WTC11 (cell line): ENCODE measurements around the gene TMEM135. TPM values are rescaled to one million over a fixed set of nuclear protein-coding genes. Genes with fewer than 3 reads are reported as not detected.

Source experiments
- ATAC-seq: fragments of 200-7000 bp; cut with Tn5 transposase; 2 replicates; pipeline ENCODE4 v1.10.0; 2021; ENCODE audit warnings: mild to moderate bottlenecking, moderate library complexity
- Bru-seq: library from RNA; stranded (reverse); fragments of 400-500 nt; gene quantifications from one replicate; lab custom pipeline; 2021; lab: Mats Ljungman, UMichigan
- CTCF ChIA-PET: fragments of 300-600 bp; sonication (Branson Sonifier 250); formaldehyde crosslinking; loops from one replicate; lab custom pipeline; 2021; ENCODE audit warnings: antibody characterized with exemption; lab: Charles Lee
- POLR2A ChIA-PET: fragments of 350-600 bp; sonication (Branson Sonifier 250); formaldehyde crosslinking; loops from one replicate; lab custom pipeline; 2021; ENCODE audit warnings: antibody characterized with exemption; lab: Charles Lee
- DNase-seq: peaks from one replicate; pipeline ENCODE4 v3.0.0; 2021; ENCODE audit warnings: low spot score
- H3K27ac Mint-ChIP-seq: 2 replicates; pipeline ENCODE4 v1.8.0; 2021; ENCODE audit warnings: mixed read lengths
- H3K27me3 Mint-ChIP-seq: 2 replicates; pipeline ENCODE4 v1.8.0; 2021; ENCODE audit warnings: low read depth, mild to moderate bottlenecking, moderate library complexity, mixed read lengths
- H3K36me3 Mint-ChIP-seq: 2 replicates; pipeline ENCODE4 v1.8.0; 2021; ENCODE audit warnings: mixed read lengths
- H3K4me1 Mint-ChIP-seq: 2 replicates; pipeline ENCODE4 v1.8.0; 2022; ENCODE audit warnings: mixed read lengths
- H3K4me3 Mint-ChIP-seq: 2 replicates; pipeline ENCODE4 v1.8.0; 2021; ENCODE audit warnings: mild to moderate bottlenecking, moderate library complexity, mixed read lengths
- H3K9me3 Mint-ChIP-seq: 2 replicates; pipeline ENCODE4 v1.8.0; 2021; ENCODE audit warnings: mixed read lengths
- AFF4 ChIP-seq: sonication (generic); formaldehyde crosslinking; IDR thresholded peaks from 2 replicates; pipeline ENCODE4 v1.8.1; 2023; ENCODE audit warnings: mild to moderate bottlenecking, missing genetic modification reagents, borderline replicate concordance
- ATF2 ChIP-seq: sonication (generic); formaldehyde crosslinking; IDR thresholded peaks from 2 replicates; pipeline ENCODE4 v1.8.1; 2022; ENCODE audit warnings: low read depth, missing genetic modification reagents, borderline replicate concordance
- CREM ChIP-seq: sonication (generic); formaldehyde crosslinking; IDR thresholded peaks from 2 replicates; pipeline ENCODE4 v1.8.1; 2022; ENCODE audit warnings: mild to moderate bottlenecking, missing genetic modification reagents, moderate library complexity
- E2F5 ChIP-seq: sonication (generic); formaldehyde crosslinking; IDR thresholded peaks from 2 replicates; pipeline ENCODE4 v1.8.1; 2022; ENCODE audit warnings: mild to moderate bottlenecking, moderate library complexity, missing genetic modification reagents
- EMX1 ChIP-seq: fragments of 250-450 bp; sonication (Bioruptor Pico); IDR thresholded peaks from 2 replicates; pipeline ENCODE4 v1.8.0; 2021; ENCODE audit warnings: mild to moderate bottlenecking
- FOXJ3 ChIP-seq: sonication (generic); formaldehyde crosslinking; IDR thresholded peaks from 2 replicates; pipeline ENCODE4 v1.9.0; 2021; ENCODE audit warnings: missing genetic modification reagents, mild to moderate bottlenecking, borderline replicate concordance
- FOXP1 ChIP-seq: sonication (generic); formaldehyde crosslinking; IDR thresholded peaks from 2 replicates; pipeline ENCODE4 v1.8.0; 2022; ENCODE audit warnings: missing genetic modification reagents, mild to moderate bottlenecking, moderate library complexity, borderline replicate concordance
- GTF2I ChIP-seq: fragments of 250-450 bp; sonication (Bioruptor Pico); conservative IDR thresholded peaks from 2 replicates; pipeline ENCODE4 v1.4.0; 2021; ENCODE audit warnings: mild to moderate bottlenecking
- JAZF1 ChIP-seq: fragments of 250-450 bp; sonication (Bioruptor Pico); IDR thresholded peaks from 2 replicates; pipeline ENCODE4 v1.9.0; 2021; ENCODE audit warnings: moderate library complexity, mild to moderate bottlenecking, inconsistent platforms
- JUN ChIP-seq: sonication (generic); formaldehyde crosslinking; IDR thresholded peaks from 2 replicates; pipeline ENCODE4 v1.8.0; 2023; ENCODE audit warnings: mild to moderate bottlenecking, missing genetic modification reagents
- MLX ChIP-seq: sonication (generic); formaldehyde crosslinking; IDR thresholded peaks from 2 replicates; pipeline ENCODE4 v1.8.1; 2023; ENCODE audit warnings: mild to moderate bottlenecking, missing genetic modification reagents, moderate library complexity
- NFE2L1 ChIP-seq: sonication (generic); formaldehyde crosslinking; IDR thresholded peaks from 2 replicates; pipeline ENCODE4 v1.8.1; 2023; ENCODE audit warnings: missing genetic modification reagents
- PREB ChIP-seq: sonication (generic); formaldehyde crosslinking; IDR thresholded peaks from 2 replicates; pipeline ENCODE4 v1.8.1; 2022; ENCODE audit warnings: mild to moderate bottlenecking, missing genetic modification reagents, moderate library complexity, borderline replicate concordance
- RELA ChIP-seq: sonication (generic); formaldehyde crosslinking; IDR thresholded peaks from 2 replicates; pipeline ENCODE4 v1.8.1; 2022; ENCODE audit warnings: missing genetic modification reagents, mild to moderate bottlenecking, borderline replicate concordance
- STAT6 ChIP-seq: sonication (generic); formaldehyde crosslinking; conservative IDR thresholded peaks from 2 replicates; pipeline ENCODE4 v1.8.1; 2023; ENCODE audit warnings: mild to moderate bottlenecking, low read depth, missing genetic modification reagents, moderate library complexity
- ZNF121 ChIP-seq: sonication (generic); formaldehyde crosslinking; IDR thresholded peaks from 2 replicates; pipeline ENCODE4 v1.8.0; 2023; ENCODE audit warnings: missing genetic modification reagents
- ZNF138 ChIP-seq: sonication (generic); formaldehyde crosslinking; conservative IDR thresholded peaks from 2 replicates; pipeline ENCODE4 v1.8.1; 2022; ENCODE audit warnings: mild to moderate bottlenecking, moderate library complexity, missing genetic modification reagents
- ZNF232 ChIP-seq: sonication (generic); formaldehyde crosslinking; IDR thresholded peaks from 2 replicates; pipeline ENCODE4 v1.8.0; 2022; ENCODE audit warnings: mild to moderate bottlenecking, missing genetic modification reagents
- ZNF317 ChIP-seq: sonication (generic); formaldehyde crosslinking; IDR thresholded peaks from 2 replicates; pipeline ENCODE4 v1.8.1; 2023; ENCODE audit warnings: low read depth, mild to moderate bottlenecking, moderate library complexity, missing genetic modification reagents, borderline replicate concordance
- ZNF416 ChIP-seq: fragments of 250-450 bp; sonication (Bioruptor Pico); IDR thresholded peaks from 2 replicates; pipeline ENCODE4 v1.9.0; 2021; ENCODE audit warnings: mild to moderate bottlenecking, inconsistent platforms
- ZNF425 ChIP-seq: fragments of 250-450 bp; sonication (Bioruptor Pico); conservative IDR thresholded peaks from 2 replicates; pipeline ENCODE4 v1.9.0; 2021; ENCODE audit warnings: mild to moderate bottlenecking
- long read RNA-seq, 3 experiments: library from RNA in 1 of 3; library from capped mRNA in 1 of 3; library from polyadenylated mRNA in 1 of 3; unstranded in 2 of 3; stranded (forward) in 1 of 3; transcript quantifications; one replicate each; pipeline ENCODE4 v2.0.0, GENCODE V29; 2021
- total RNA-seq: library from RNA; stranded (reverse); gene quantifications from 3 replicates; pipeline ENCODE4 v1.2.3, GENCODE V29; 2021

Gene TMEM135
- total RNA-seq = 28.4 to 35.8 TPM (median 30.9 TPM) in 3 replicates
- Bru-seq, nascent RNA = percentile 69 among the genes with signal in this experiment
- long read RNA-seq, experiment 1, transcript TMEM135-202 (14 exons, 3,938 nt) = minor isoform, 8 of 83 reads
- long read RNA-seq, experiment 1, transcript TMEM135-201 (15 exons, 2,433 nt) = major isoform, 50 of 83 reads
- long read RNA-seq, experiment 1, partial matches to known transcripts = 8 of 83 reads
- long read RNA-seq, experiment 1, other reads (novel, unspliced or antisense) = 17 of 83 reads
- long read RNA-seq, experiment 2, transcript TMEM135-201 (15 exons, 2,433 nt) = major isoform, 11 of 29 reads
- long read RNA-seq, experiment 2, partial matches to known transcripts = 3 of 29 reads
- long read RNA-seq, experiment 2, other reads (novel, unspliced or antisense) = 15 of 29 reads
- long read RNA-seq, experiment 3, transcript TMEM135-201 (15 exons, 2,433 nt) = major isoform, 9 of 14 reads
- long read RNA-seq, experiment 3, partial matches to known transcripts = 1 of 14 reads
- long read RNA-seq, experiment 3, other reads (novel, unspliced or antisense) = 4 of 14 reads

- no peaks in the 10 kb centered on the region for H3K27me3 Mint-ChIP-seq
- CTCF ChIA-PET = interaction anchor here (0.7 to 2.5 kb wide), 6 partner anchors 34 to 384 kb away, joined by 3 to 20 read pairs (median 5); partner anchors contain the start of gene FZD4
- peak; percentile 86; the same call in 1 of the 2 replicates for TF ChIP-seq ZNF232 (CRISPR knock-in tag)
- peak; percentile 38; the same call in 1 of the 2 replicates for TF ChIP-seq ZNF416 (CRISPR knock-in tag)
- TF ChIP-seq ZNF425 (CRISPR knock-in tag) = no peak
- TF ChIP-seq JUN (CRISPR knock-in tag) = no peak
- no peak for TF ChIP-seq JAZF1 (CRISPR knock-in tag)
- TF ChIP-seq FOXJ3 (CRISPR knock-in tag) = no peak
- no peak for TF ChIP-seq ZNF121
- no peak for TF ChIP-seq GTF2I (CRISPR knock-in tag)
- peak; percentile 74; the same call in 1 of the 2 replicates for TF ChIP-seq E2F5
- no peak for TF ChIP-seq NFE2L1 (CRISPR knock-in tag)
- TF ChIP-seq ZNF138 (CRISPR knock-in tag) = no peak
- TF ChIP-seq MLX (CRISPR knock-in tag) = no peak
- TF ChIP-seq PREB (CRISPR knock-in tag) = no peak
- peak; percentile 69; the same call in 1 of the 2 replicates for TF ChIP-seq AFF4 (CRISPR knock-in tag)
- TF ChIP-seq ZNF317 (CRISPR knock-in tag) = no peak
- TF ChIP-seq ATF2 (CRISPR knock-in tag) = no peak
- no peak for TF ChIP-seq STAT6 (CRISPR knock-in tag)
- TF ChIP-seq CREM (CRISPR knock-in tag) = no peak
- TF ChIP-seq FOXP1 (CRISPR knock-in tag) = no peak
- no peak for TF ChIP-seq EMX1 (CRISPR knock-in tag)
- no peak for TF ChIP-seq RELA
Measured at GRCh38 chr11:87037450-87038234, at the start of gene TMEM135. TSS of gene TMEM135 (plus strand) at chr11:87037934. CDS start at chr11:87038046, 112 bp downstream.

More at GRCh38 chr11:87037450-87038234, at the start of gene TMEM135:
- POLR2A ChIA-PET = interaction anchor here (0.5 to 2.1 kb wide), 6 partner anchors 9 to 98 kb away, joined by 3 to 14 read pairs (median 4); partner anchors contain the start of gene FZD4
- peak; percentile 98 for DNase-seq
- H3K36me3 Mint-ChIP-seq = no peaks in the 10 kb centered on the region
- no peaks in the 10 kb centered on the region for H3K9me3 Mint-ChIP-seq
- H3K27ac Mint-ChIP-seq = peak within 1 kb of the TSS; percentile 92
- peak; percentile 97 for ATAC-seq
- H3K4me1 Mint-ChIP-seq = peaks cover 60% of the 10 kb centered on the region
- H3K4me3 Mint-ChIP-seq = peak within 1 kb of the TSS; percentile 95
